K562 (cell line): ENCODE results near the gene GTF2A1. TPM values are rescaled to one million over a fixed set of nuclear protein-coding genes. Genes with fewer than 3 reads are reported as not detected.
A peak's percentile ranks its signal among the peaks of the same experiment; 100 is the strongest.

ENCODE experiments used
- EP400 ChIP-seq: fragments of 450-650 bp; IDR thresholded peaks from 2 replicates; pipeline ENCODE4 v1.6.1; 2017; ENCODE audit warnings: antibody characterized with exemption, mild to moderate bottlenecking, moderate library complexity
- ETV1 ChIP-seq: fragments of 450-650 bp; conservative IDR thresholded peaks from 2 replicates; pipeline ENCODE4 v1.6.1; 2016; ENCODE audit warnings: missing genetic modification characterization, control low read depth, low read depth, missing compliant biosample characterization
- NCOA6 ChIP-seq: fragments of 450-650 bp; IDR thresholded peaks from 2 replicates; pipeline ENCODE4 v1.6.1; 2017; ENCODE audit warnings: mild to moderate bottlenecking
- NONO ChIP-seq, 2 experiments: fragments of 200-400 bp in 1 of 2; fragments of 450-650 bp in 1 of 2; formaldehyde crosslinking in 1 of 2; IDR thresholded peaks; 2 replicates each; pipeline ENCODE4 v1.6.1; 2017; ENCODE audit warnings: low read depth in 2 of 2, mild to moderate bottlenecking in 2 of 2, moderate library complexity in 2 of 2, low read length in 1 of 2
- NR4A1 ChIP-seq, 2 experiments: fragments of 250-450 bp in 1 of 2; fragments of 450-650 bp in 1 of 2; sonication (Bioruptor Pico) in 1 of 2; IDR thresholded peaks; 2 replicates each; pipeline versions ENCODE4 v1.4.0 to v1.6.1; 2016 to 2020; ENCODE audit warnings: mild to moderate bottlenecking in 2 of 2, missing compliant biosample characterization in 1 of 2, missing genetic modification characterization in 1 of 2, moderate library complexity in 1 of 2
- SMARCA5 ChIP-seq: fragments of 450-650 bp; IDR thresholded peaks from 2 replicates; pipeline ENCODE4 v1.6.1; 2016
- ZNF551 ChIP-seq: fragments of 250-450 bp; sonication (Bioruptor Pico); IDR thresholded peaks from 2 replicates; pipeline ENCODE4 v1.5.0; 2021; ENCODE audit warnings: mild to moderate bottlenecking, moderate library complexity
- ZNF561 ChIP-seq: fragments of 450-650 bp; formaldehyde crosslinking; conservative IDR thresholded peaks from 2 replicates; pipeline ENCODE4 v1.4.0; 2020; ENCODE audit warnings: mild to moderate bottlenecking, moderate library complexity
- polyA plus RNA-seq, 8 experiments: library from polyadenylated mRNA; depleted of rRNA in 4 of 8; stranded (reverse) in 5 of 8; unstranded in 3 of 8; fragments of >200 nt; fragmentation: Nextera tagmentation in 2 of 8; fragmentation: Illumina TruSeq in 1 of 8; extraction: Ambion mirVana in 2 of 8; extraction: Trizol in 1 of 8; gene quantifications; 2 replicates each; pipeline versions ENCODE4 v1.2.1 to v1.2.3, GENCODE V29; 2011 to 2014; ENCODE audit warnings: inconsistent platforms in 1 of 8, missing spikeins in 1 of 8
- total RNA-seq, 7 experiments: library from RNA; depleted of rRNA in 6 of 7; stranded (reverse); fragments of >200 nt in 6 of 7; fragmentation: Illumina TruSeq in 2 of 7; extraction: Trizol in 2 of 7; gene quantifications; 2 replicates each; pipeline versions ENCODE4 v1.2.1 to v1.2.3, GENCODE V29; 2011 to 2021; ENCODE audit warnings: low replicate concordance in 1 of 7
- TF ChIP-seq, protein P1 (sequence below): sonication (generic); formaldehyde crosslinking; IDR thresholded peaks from 2 replicates; pipeline ENCODE4 v1.8.1; 2023; ENCODE audit warnings: mild to moderate bottlenecking, missing genetic modification reagents
- TF ChIP-seq, protein P2 (sequence below): fragments of 450-650 bp; IDR thresholded peaks from 2 replicates; pipeline ENCODE4 v1.6.1; 2014; ENCODE audit warnings: low read depth, mild to moderate bottlenecking, moderate library complexity, borderline replicate concordance
- TF ChIP-seq, protein P3 (sequence below), 2 experiments: IDR thresholded peaks in 1 of 2; conservative IDR thresholded peaks in 1 of 2; 2 replicates each; pipeline ENCODE4 v1.6.1; 2016; ENCODE audit warnings: low read depth in 2 of 2, mild to moderate bottlenecking in 1 of 2, missing compliant biosample characterization in 1 of 2, missing genetic modification characterization in 1 of 2, moderate library complexity in 1 of 2
- TF ChIP-seq, protein P4 (sequence below): sonication (generic); formaldehyde crosslinking; IDR thresholded peaks from 2 replicates; pipeline ENCODE4 v1.5.0; 2020; ENCODE audit warnings: missing genetic modification reagents

Gene GTF2A1
- total and polyA plus RNA-seq, 9 of the 15 experiments (the other 6 are each of a cell fraction or from before 2014, with no cell fraction given): 3.4 to 22.8 (median 14.7) TPM

DNA sequence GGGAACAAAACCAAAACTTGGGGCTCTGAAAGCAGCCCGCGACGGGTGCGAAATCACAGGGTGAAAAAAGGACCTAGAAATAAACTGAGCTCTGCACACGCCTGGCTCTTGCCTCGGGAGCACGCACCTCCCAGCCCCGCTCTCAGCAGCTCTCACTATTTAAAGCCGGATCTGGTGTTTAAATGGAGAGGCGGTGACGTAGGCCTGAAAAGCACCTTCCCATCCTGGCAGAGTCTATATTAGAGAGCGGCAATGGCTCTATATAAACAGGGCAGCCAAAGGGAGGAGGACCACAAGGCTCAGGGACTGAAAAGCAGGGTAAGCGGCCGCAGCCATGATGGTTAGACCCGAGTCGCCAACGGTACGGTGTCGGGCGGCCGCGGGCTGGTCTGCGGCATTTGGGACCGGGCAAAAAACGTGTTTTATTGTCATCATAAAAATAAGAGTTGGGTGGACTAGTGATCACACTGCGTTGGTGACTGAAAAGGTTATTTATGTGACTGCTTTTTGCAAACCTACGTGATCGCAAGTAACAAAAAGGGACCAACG lies 1.5 kb downstream of the GTF2A1 start (continued):
- TF ChIP-seq, protein P1, sequence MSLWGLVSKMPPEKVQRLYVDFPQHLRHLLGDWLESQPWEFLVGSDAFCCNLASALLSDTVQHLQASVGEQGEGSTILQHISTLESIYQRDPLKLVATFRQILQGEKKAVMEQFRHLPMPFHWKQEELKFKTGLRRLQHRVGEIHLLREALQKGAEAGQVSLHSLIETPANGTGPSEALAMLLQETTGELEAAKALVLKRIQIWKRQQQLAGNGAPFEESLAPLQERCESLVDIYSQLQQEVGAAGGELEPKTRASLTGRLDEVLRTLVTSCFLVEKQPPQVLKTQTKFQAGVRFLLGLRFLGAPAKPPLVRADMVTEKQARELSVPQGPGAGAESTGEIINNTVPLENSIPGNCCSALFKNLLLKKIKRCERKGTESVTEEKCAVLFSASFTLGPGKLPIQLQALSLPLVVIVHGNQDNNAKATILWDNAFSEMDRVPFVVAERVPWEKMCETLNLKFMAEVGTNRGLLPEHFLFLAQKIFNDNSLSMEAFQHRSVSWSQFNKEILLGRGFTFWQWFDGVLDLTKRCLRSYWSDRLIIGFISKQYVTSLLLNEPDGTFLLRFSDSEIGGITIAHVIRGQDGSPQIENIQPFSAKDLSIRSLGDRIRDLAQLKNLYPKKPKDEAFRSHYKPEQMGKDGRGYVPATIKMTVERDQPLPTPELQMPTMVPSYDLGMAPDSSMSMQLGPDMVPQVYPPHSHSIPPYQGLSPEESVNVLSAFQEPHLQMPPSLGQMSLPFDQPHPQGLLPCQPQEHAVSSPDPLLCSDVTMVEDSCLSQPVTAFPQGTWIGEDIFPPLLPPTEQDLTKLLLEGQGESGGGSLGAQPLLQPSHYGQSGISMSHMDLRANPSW: no peak
- TF ChIP-seq, protein P2, sequence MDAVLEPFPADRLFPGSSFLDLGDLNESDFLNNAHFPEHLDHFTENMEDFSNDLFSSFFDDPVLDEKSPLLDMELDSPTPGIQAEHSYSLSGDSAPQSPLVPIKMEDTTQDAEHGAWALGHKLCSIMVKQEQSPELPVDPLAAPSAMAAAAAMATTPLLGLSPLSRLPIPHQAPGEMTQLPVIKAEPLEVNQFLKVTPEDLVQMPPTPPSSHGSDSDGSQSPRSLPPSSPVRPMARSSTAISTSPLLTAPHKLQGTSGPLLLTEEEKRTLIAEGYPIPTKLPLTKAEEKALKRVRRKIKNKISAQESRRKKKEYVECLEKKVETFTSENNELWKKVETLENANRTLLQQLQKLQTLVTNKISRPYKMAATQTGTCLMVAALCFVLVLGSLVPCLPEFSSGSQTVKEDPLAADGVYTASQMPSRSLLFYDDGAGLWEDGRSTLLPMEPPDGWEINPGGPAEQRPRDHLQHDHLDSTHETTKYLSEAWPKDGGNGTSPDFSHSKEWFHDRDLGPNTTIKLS: no peak
- TF ChIP-seq ZNF561 (CRISPR knock-in tag) (no peak), NR4A1 (CRISPR knock-in tag; IDR thresholded peaks at IDR 0.05) (no peak), NR4A1 (tag; IDR thresholded peaks at IDR 0.05) (no peak), NONO (IDR thresholded peaks at IDR 0.05; ENCODE audit: low read depth in 2 of 2, low read length in 1 of 2) (0 out of 4 replicates have a peak, but pooled peaks of 1 of the 2 experiments have one; percentile 15), ETV1 (tag) (no peak), NCOA6 (no peak), ZNF551 (CRISPR knock-in tag) (no peak), SMARCA5 (no peak), EP400 (peak; percentile 56)
- TF ChIP-seq, protein P3, sequence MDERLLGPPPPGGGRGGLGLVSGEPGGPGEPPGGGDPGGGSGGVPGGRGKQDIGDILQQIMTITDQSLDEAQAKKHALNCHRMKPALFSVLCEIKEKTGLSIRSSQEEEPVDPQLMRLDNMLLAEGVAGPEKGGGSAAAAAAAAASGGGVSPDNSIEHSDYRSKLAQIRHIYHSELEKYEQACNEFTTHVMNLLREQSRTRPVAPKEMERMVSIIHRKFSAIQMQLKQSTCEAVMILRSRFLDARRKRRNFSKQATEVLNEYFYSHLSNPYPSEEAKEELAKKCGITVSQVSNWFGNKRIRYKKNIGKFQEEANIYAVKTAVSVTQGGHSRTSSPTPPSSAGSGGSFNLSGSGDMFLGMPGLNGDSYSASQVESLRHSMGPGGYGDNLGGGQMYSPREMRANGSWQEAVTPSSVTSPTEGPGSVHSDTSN (CRISPR knock-in tag; IDR thresholded peaks at IDR 0.05; ENCODE audit: low read depth): no peak
- TF ChIP-seq, protein P3 (tag; conservative IDR thresholded peaks at IDR 0.05; ENCODE audit: low read depth): no peak
- TF ChIP-seq, protein P4, sequence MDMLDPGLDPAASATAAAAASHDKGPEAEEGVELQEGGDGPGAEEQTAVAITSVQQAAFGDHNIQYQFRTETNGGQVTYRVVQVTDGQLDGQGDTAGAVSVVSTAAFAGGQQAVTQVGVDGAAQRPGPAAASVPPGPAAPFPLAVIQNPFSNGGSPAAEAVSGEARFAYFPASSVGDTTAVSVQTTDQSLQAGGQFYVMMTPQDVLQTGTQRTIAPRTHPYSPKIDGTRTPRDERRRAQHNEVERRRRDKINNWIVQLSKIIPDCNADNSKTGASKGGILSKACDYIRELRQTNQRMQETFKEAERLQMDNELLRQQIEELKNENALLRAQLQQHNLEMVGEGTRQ (CRISPR knock-in tag): no peak
